ENCODE data around the gene UGT1A8. TPM values are rescaled to one million over a fixed set of nuclear protein-coding genes. Genes with fewer than 3 reads are reported as not detected.
"Not testable (repeated sequence)": the region's sequence is repeated elsewhere in the genome, so short reads cannot be mapped to it uniquely, and the experiment has no call there.

The UGT1A8 gene
- total RNA-seq, 2 experiments from 2014 or later, result not detected

DNA sequence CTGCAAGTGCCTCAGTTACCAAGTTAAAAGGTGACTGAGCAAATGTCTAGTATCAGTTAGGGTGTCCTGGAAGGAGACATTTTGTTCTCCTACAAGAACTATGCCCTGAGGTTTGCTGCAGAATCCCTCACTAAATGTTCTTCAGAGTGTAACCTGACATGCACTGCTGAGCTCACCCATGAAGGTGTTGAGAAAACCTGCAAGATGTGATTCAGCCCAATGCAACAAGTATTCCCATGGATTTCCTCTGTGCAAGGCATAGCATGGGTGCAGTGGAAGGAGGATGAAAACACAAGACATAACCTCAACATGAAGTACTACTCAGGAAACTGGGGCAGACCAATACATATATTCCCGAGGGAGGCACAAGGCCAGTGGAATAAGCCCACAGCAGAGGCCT, 15.4 kb upstream of the UGT1A8 start:
- H3K27ac Mint-ChIP-seq, result no peak overlapping the region
- no peaks in the 10 kb centered on the region for H3K9me3 Mint-ChIP-seq (ENCODE audit: insufficient read depth)
- no peak for DNase-seq
- POLR2A ChIA-PET, result no interaction called here
- H3K36me3 Mint-ChIP-seq (ENCODE audit: low read depth), result no peaks in the 10 kb centered on the region
- CTCF ChIA-PET, result no interaction called here
- H3K4me1 Mint-ChIP-seq (ENCODE audit: low read depth), result no peaks in the 10 kb centered on the region
- no peak overlapping the region for H3K4me3 Mint-ChIP-seq
- peaks cover 27% of the 10 kb centered on the region for H3K27me3 Mint-ChIP-seq (ENCODE audit: low read depth)
- ATAC-seq, result no peak

GRCh38 chr2:233603520-233603919, 13.9 kb upstream of the UGT1A8 start:
- no peak for DNase-seq
- Mint-ChIP-seq H3K27me3 (ENCODE audit: low read depth) (peaks cover 22% of the 10 kb centered on the region), H3K4me3 (no peak overlapping the region), H3K4me1 (ENCODE audit: low read depth) (no peaks in the 10 kb centered on the region), H3K9me3 (ENCODE audit: insufficient read depth) (no peaks in the 10 kb centered on the region), H3K36me3 (ENCODE audit: low read depth) (no peaks in the 10 kb centered on the region), H3K27ac (no peak overlapping the region)
- no peak for ATAC-seq
- CTCF ChIA-PET, result no interaction called here
- POLR2A ChIA-PET, result no interaction called here

DNA sequence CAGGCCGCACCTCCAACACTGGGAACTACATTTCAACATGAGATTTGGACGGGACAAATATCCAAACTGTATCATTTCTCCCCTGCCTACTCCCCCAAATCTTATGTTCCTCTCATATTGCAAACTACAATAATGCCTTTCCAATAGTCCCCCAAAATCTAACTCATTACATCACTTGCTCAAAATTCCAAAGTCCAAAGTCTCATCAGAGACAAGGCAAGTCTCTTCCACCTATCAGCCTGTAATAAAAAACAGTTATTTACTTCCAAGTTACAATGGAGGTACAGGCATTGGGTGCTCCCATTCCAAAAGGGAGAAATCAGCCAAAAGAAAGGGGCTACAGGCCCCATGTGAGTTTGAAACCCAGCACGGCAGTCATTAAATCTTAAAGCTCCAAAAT, 12.6 kb upstream of the UGT1A8 start:
- Mint-ChIP-seq H3K27me3 (ENCODE audit: low read depth) (peaks cover 18% of the 10 kb centered on the region), H3K4me3 (no peak overlapping the region), H3K27ac (no peak overlapping the region), H3K36me3 (ENCODE audit: low read depth) (no peaks in the 10 kb centered on the region), H3K4me1 (ENCODE audit: low read depth) (no peaks in the 10 kb centered on the region), H3K9me3 (ENCODE audit: insufficient read depth) (no peaks in the 10 kb centered on the region)
- no peak for DNase-seq
- ChIA-PET CTCF (no interaction called here), POLR2A (no interaction called here)
- no peak for ATAC-seq

DNA sequence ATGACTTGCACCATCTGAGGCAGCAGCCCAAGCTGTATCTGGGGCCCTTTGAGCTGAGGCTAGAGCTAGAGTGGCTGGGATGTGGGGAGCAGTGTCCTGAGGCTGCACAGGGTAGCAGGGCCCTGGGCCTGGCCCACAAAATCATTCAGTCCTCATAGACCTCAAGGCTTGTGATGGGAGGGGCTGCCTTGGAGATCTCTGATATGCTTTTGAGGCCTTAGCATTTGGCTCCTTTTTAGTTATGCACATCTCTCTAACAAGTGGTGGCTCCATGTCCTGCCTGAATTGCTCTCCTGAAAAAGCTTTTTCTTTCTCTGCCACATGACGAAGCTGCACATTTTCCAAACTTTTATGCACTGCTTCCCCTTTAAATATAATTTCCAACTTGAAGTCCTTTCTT, 11.8 kb upstream of the UGT1A8 start:
- ATAC-seq (no peak), DNase-seq (no peak)
- Mint-ChIP-seq H3K4me3 (no peak overlapping the region), H3K36me3 (ENCODE audit: low read depth) (no peaks in the 10 kb centered on the region), H3K4me1 (ENCODE audit: low read depth) (no peaks in the 10 kb centered on the region), H3K27me3 (ENCODE audit: low read depth) (peaks cover 15% of the 10 kb centered on the region), H3K27ac (no peak overlapping the region), H3K9me3 (ENCODE audit: insufficient read depth) (no peaks in the 10 kb centered on the region)
- ChIA-PET CTCF (no interaction called here), POLR2A (no interaction called here)

DNA sequence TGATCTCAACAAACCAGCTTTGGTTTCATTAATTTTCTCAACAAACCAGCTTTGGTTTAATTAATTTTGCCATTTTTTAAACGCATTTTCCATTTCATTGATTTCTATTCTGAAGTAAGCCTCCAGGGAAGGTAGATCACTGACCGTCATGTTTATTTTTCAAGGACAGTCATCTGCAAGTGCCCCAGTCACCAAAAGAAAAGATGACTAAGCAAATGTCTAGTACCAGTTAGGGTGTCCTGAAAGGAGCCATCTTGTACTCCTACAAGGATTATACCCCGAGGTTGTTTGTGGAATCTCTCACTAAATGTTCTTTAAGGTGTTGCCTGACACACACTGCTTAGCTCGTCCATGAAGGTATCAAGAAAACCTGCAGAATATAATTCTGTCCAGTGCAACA, 6.1 kb upstream of the UGT1A8 start:
- DNase-seq (no peak), ATAC-seq (no peak)
- Mint-ChIP-seq H3K27me3 (ENCODE audit: low read depth) (peaks cover 28% of the 10 kb centered on the region), H3K4me1 (ENCODE audit: low read depth) (no peaks in the 10 kb centered on the region), H3K9me3 (ENCODE audit: insufficient read depth) (no peaks in the 10 kb centered on the region), H3K4me3 (no peak overlapping the region), H3K27ac (no peak overlapping the region), H3K36me3 (ENCODE audit: low read depth) (no peaks in the 10 kb centered on the region)
- POLR2A ChIA-PET, result no interaction called here
- CTCF ChIA-PET, result no interaction called here

DNA sequence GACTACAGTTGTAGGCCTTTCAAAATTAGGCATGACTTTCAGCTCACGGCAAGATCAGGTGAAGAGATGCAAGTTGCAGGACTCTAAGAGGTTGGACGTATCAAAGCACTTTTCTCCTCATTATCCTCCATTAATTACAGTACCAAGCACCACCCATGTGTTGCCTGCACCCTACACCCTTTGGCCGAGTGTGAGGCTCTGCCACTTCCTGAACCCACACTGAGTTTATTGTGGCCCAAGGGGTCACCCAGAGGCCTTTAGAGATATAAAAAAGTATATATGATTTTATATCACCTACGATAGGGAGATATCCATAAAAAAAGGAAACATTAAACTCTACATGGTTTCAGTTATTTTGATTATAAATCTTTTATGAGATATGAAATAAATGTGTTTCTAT, 2.8 kb downstream of the UGT1A8 start:
- POLR2A ChIA-PET, result no interaction called here
- H3K27me3 Mint-ChIP-seq (ENCODE audit: low read depth), result peaks cover 25% of the 10 kb centered on the region
- no peak overlapping the region for H3K27ac Mint-ChIP-seq
- peaks cover 3% of the 10 kb centered on the region for H3K36me3 Mint-ChIP-seq (ENCODE audit: low read depth)
- H3K4me1 Mint-ChIP-seq (ENCODE audit: low read depth), result no peaks in the 10 kb centered on the region
- DNase-seq (no peak), ATAC-seq (no peak)
- CTCF ChIA-PET, result no interaction called here
- no peaks in the 10 kb centered on the region for H3K9me3 Mint-ChIP-seq (ENCODE audit: insufficient read depth)
- H3K4me3 Mint-ChIP-seq, result no peak overlapping the region

DNA sequence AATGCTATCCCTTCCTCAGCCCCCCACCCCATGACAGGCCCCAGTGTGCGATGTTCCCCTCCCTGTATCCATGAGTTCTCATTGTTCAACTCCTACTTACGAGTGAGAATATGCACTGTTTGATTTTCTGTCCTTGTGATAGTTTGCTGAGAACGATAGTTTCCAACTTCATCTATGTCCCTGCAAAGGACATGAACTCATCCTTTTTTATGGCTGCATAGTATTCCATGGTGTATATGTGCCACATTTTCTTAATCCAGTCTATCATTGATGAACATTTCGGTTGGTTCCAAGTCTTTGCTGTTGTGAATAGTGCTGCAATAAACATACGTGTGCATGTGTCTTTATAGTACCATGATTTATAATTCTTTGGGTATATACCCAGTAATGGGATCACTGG, 4.4 kb downstream of the UGT1A8 start:
- CTCF ChIA-PET, result not testable (repeated sequence)
- peaks cover 22% of the 10 kb centered on the region for H3K27me3 Mint-ChIP-seq (ENCODE audit: low read depth)

GRCh38 chr2:233627331-233628025, 10.0 kb downstream of the UGT1A8 start:
- CTCF ChIA-PET, result no interaction called here
- Mint-ChIP-seq H3K4me3 (no peak overlapping the region), H3K4me1 (ENCODE audit: low read depth) (no peaks in the 10 kb centered on the region), H3K27me3 (ENCODE audit: low read depth) (peaks cover 28% of the 10 kb centered on the region), H3K9me3 (ENCODE audit: insufficient read depth) (peaks cover 5% of the 10 kb centered on the region), H3K27ac (no peak overlapping the region), H3K36me3 (ENCODE audit: low read depth) (no peaks in the 10 kb centered on the region)
- DNase-seq, result no peak
- POLR2A ChIA-PET, result no interaction called here
- ATAC-seq, result no peak

More for the DNA sequence above, 4.4 kb downstream of the UGT1A8 start:
- DNase-seq; H3K36me3 Mint-ChIP-seq (ENCODE audit: low read depth); POLR2A ChIA-PET; ATAC-seq; H3K4me3 Mint-ChIP-seq; H3K27ac Mint-ChIP-seq; H3K9me3 Mint-ChIP-seq (ENCODE audit: insufficient read depth); H3K4me1 Mint-ChIP-seq (ENCODE audit: low read depth): not testable (repeated sequence)

DNA sequence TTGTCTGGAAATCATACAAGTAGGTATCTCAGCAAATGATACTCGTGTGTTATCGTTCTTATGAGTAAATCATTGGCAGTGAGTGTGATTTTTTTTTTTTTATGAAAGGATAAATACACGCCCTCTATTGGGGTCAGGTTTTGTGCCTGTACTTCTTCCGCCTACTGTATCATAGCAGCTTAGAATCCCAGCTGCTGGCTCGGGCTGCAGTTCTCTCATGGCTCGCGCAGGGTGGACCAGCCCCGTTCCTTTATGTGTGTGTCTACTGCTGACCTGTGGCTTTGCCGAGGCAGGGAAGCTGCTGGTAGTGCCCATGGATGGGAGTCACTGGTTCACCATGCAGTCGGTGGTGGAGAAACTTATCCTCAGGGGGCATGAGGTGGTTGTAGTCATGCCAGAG, 18.9 kb downstream of the UGT1A8 start, which contains the start of gene UGT1A10:
UGT1A10 (plus strand) TSS at position 143 of the 400 bp plus-strand sequence; CDS start at position 218, 75 bp downstream.
- DNase-seq; ATAC-seq; H3K36me3 Mint-ChIP-seq (ENCODE audit: low read depth); POLR2A ChIA-PET; H3K4me1 Mint-ChIP-seq (ENCODE audit: low read depth); H3K9me3 Mint-ChIP-seq (ENCODE audit: insufficient read depth); H3K27ac Mint-ChIP-seq; H3K4me3 Mint-ChIP-seq; CTCF ChIA-PET: not testable (repeated sequence)
- H3K27me3 Mint-ChIP-seq (ENCODE audit: low read depth), result peaks cover 33% of the 10 kb centered on the region

GRCh38 chr2:233638836-233639235, 21.4 kb downstream of the UGT1A8 start:
- Mint-ChIP-seq H3K27me3 (ENCODE audit: low read depth) (peaks cover 14% of the 10 kb centered on the region), H3K4me3 (no peak overlapping the region), H3K4me1 (ENCODE audit: low read depth) (peaks cover 6% of the 10 kb centered on the region), H3K9me3 (ENCODE audit: insufficient read depth) (no peaks in the 10 kb centered on the region), H3K27ac (no peak overlapping the region), H3K36me3 (ENCODE audit: low read depth) (no peaks in the 10 kb centered on the region)
- no peak for DNase-seq
- POLR2A ChIA-PET, result no interaction called here
- ATAC-seq, result no peak
- CTCF ChIA-PET, result no interaction called here

DNA sequence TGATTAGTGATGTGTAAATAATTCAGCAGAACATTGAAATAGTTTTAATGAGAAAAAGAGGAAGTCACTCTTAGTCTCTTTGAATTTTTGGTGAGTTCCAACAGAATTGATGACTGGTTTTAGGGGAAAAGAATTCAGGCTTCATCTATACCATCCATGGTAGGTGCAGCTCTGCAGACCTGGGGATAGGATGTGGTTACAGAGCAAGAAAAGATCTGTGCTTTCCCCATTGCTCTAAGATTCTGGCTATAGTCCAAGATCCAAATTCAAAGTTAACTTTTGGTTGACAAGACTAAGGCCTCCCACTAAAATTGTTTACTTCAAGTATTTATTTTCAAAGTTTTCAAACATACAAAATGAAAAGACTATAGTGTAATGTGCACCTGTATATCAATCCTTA, 22.4 kb downstream of the UGT1A8 start:
- DNase-seq (no peak), ATAC-seq (no peak)
- Mint-ChIP-seq H3K4me3 (no peak overlapping the region), H3K36me3 (ENCODE audit: low read depth) (no peaks in the 10 kb centered on the region), H3K27me3 (ENCODE audit: low read depth) (peaks cover 9% of the 10 kb centered on the region), H3K27ac (no peak overlapping the region), H3K9me3 (ENCODE audit: insufficient read depth) (no peaks in the 10 kb centered on the region), H3K4me1 (ENCODE audit: low read depth) (peaks cover 6% of the 10 kb centered on the region)
- POLR2A ChIA-PET, result no interaction called here
- CTCF ChIA-PET, result no interaction called here

- Mint-ChIP-seq H3K27me3 (ENCODE audit: low read depth) (peaks cover 7% of the 10 kb centered on the region), H3K36me3 (ENCODE audit: low read depth) (no peaks in the 10 kb centered on the region), H3K27ac (no peak overlapping the region), H3K4me3 (no peak overlapping the region), H3K9me3 (ENCODE audit: insufficient read depth) (peaks cover 7% of the 10 kb centered on the region), H3K4me1 (ENCODE audit: low read depth) (peaks cover 6% of the 10 kb centered on the region)
- POLR2A ChIA-PET, result no interaction called here
- CTCF ChIA-PET, result no interaction called here
- DNase-seq, result no peak
- ATAC-seq, result no peak
These were observed 25.7 kb downstream of the UGT1A8 start for GRCh38 chr2:233643128-233643527.

- H3K4me1 Mint-ChIP-seq (ENCODE audit: low read depth); H3K36me3 Mint-ChIP-seq (ENCODE audit: low read depth); H3K4me3 Mint-ChIP-seq; CTCF ChIA-PET; ATAC-seq; H3K9me3 Mint-ChIP-seq (ENCODE audit: insufficient read depth); POLR2A ChIA-PET; H3K27me3 Mint-ChIP-seq (ENCODE audit: low read depth); H3K27ac Mint-ChIP-seq; DNase-seq: not testable (repeated sequence)
These were observed 28.6 kb downstream of the UGT1A8 start for GRCh38 chr2:233646033-233646432.
